GM18517 (cell line): ENCODE data around the gene SLC16A13.
"Not testable (repeated sequence)": the region's sequence is repeated elsewhere in the genome, so short reads cannot be mapped to it uniquely, and the experiment has no call there.

Source experiments
- ATAC-seq: cut with Tn5 transposase; IDR thresholded peaks from one replicate; pipeline ENCODE4 v1.9.1; 2021; ENCODE audit warnings: mild to moderate bottlenecking, moderate library complexity; ENCODE audit not compliant: unreplicated experiment

Gene SLC16A13

GRCh38 chr17:7035591-7036368 is at the start of gene SLC16A13:
TSS of gene SLC16A13 (plus strand) at chr17:7036015. CDS start at chr17:7036383, 368 bp downstream.
- ATAC-seq = peak; percentile 86

GRCh38 chr17:6986676-6987075 is 49.1 kb upstream of the SLC16A13 start:
- no peak for ATAC-seq

GRCh38 chr17:6989779-6990178 is 46.0 kb upstream of the SLC16A13 start:
- ATAC-seq = no peak

GRCh38 chr17:6993613-6994056 is 42.2 kb upstream of the SLC16A13 start:
- ATAC-seq = not testable (repeated sequence)

GRCh38 chr17:6994118-6994598 is 41.7 kb upstream of the SLC16A13 start:
- ATAC-seq = no peak

- ATAC-seq = no peak
Measured at GRCh38 chr17:6994666-6995256, 41.1 kb upstream of the SLC16A13 start.

- no peak for ATAC-seq
Measured at GRCh38 chr17:6995500-6996255, 40.1 kb upstream of the SLC16A13 start, which contains the start of gene ALOX12. TSS of gene ALOX12 (plus strand) at chr17:6996049. CDS start at chr17:6996118, 69 bp downstream.

GRCh38 chr17:6996256-6997011 is 39.4 kb upstream of the SLC16A13 start:
- no peak for ATAC-seq

GRCh38 chr17:6997171-6997570 is 38.6 kb upstream of the SLC16A13 start:
- no peak for ATAC-seq

- ATAC-seq = no peak
Measured at GRCh38 chr17:6998855-6999508, 36.8 kb upstream of the SLC16A13 start.

- ATAC-seq = no peak
Measured at GRCh38 chr17:7001318-7001961, 34.4 kb upstream of the SLC16A13 start.

GRCh38 chr17:7002288-7003047 is 33.3 kb upstream of the SLC16A13 start:
- ATAC-seq = no peak

- ATAC-seq = no peak
Measured at GRCh38 chr17:7003745-7004144, 32.1 kb upstream of the SLC16A13 start.

- ATAC-seq = peak; percentile 55
Measured at GRCh38 chr17:7004398-7005253, 31.2 kb upstream of the SLC16A13 start.

- no peak for ATAC-seq
Measured at GRCh38 chr17:7005716-7006115, 30.1 kb upstream of the SLC16A13 start.

- no peak for ATAC-seq
Measured at GRCh38 chr17:7007143-7007542, 28.7 kb upstream of the SLC16A13 start.

GRCh38 chr17:7010523-7010922 is 25.3 kb upstream of the SLC16A13 start:
- ATAC-seq = no peak

GRCh38 chr17:7011415-7011814 is 24.4 kb upstream of the SLC16A13 start:
- no peak for ATAC-seq
